ENCODE results near the gene ADRA1B.

Gene ADRA1B

GRCh38 chr5:159912033-159912800 is 4.1 kb upstream of the ADRA1B start:
- DNase-seq (ENCODE audit: insufficient read length, low spot score), result no peak
- FAIRE-seq, result no peak
- TF ChIP-seq CTCF (IDR thresholded peaks at IDR 0.05; ENCODE audit: insufficient read depth, missing control alignments), result no peak

GRCh38 chr5:159913048-159913447 is 3.2 kb upstream of the ADRA1B start:
- no peak for FAIRE-seq
- no peak for TF ChIP-seq CTCF (IDR thresholded peaks at IDR 0.05; ENCODE audit: insufficient read depth, missing control alignments)
- DNase-seq (ENCODE audit: insufficient read length, low spot score), result no peak

- DNase-seq (ENCODE audit: insufficient read length, low spot score) (no peak), FAIRE-seq (no peak)
- TF ChIP-seq CTCF (IDR thresholded peaks at IDR 0.05; ENCODE audit: insufficient read depth, missing control alignments), result no peak
Observed at GRCh38 chr5:159913501-159913900, 2.8 kb upstream of the ADRA1B start.

- no peak for TF ChIP-seq CTCF (IDR thresholded peaks at IDR 0.05; ENCODE audit: insufficient read depth, missing control alignments)
- DNase-seq (ENCODE audit: insufficient read length, low spot score) (no peak), FAIRE-seq (no peak)
Observed at GRCh38 chr5:159916841-159917761, 819 bp downstream of the ADRA1B start.

GRCh38 chr5:159917994-159918393 is 1.7 kb downstream of the ADRA1B start:
- no peak for TF ChIP-seq CTCF (IDR thresholded peaks at IDR 0.05; ENCODE audit: insufficient read depth, missing control alignments)
- no peak for DNase-seq (ENCODE audit: insufficient read length, low spot score)
- no peak for FAIRE-seq

- DNase-seq (ENCODE audit: insufficient read length, low spot score), result no peak
- no peak for FAIRE-seq
- no peak for TF ChIP-seq CTCF (IDR thresholded peaks at IDR 0.05; ENCODE audit: insufficient read depth, missing control alignments)
Observed at GRCh38 chr5:159921721-159922120, 5.4 kb downstream of the ADRA1B start.
